HG03457 (cell line): ENCODE results near the gene STRIT1.
"Not testable (repeated sequence)": the region's sequence is repeated elsewhere in the genome, so short reads cannot be mapped to it uniquely, and the experiment has no call there.

ENCODE experiments used
- ATAC-seq: cut with Tn5 transposase; IDR thresholded peaks from one replicate; pipeline ENCODE4 v1.9.1; 2021; ENCODE audit warnings: moderate number of reproducible peaks; ENCODE audit not compliant: unreplicated experiment

The STRIT1 gene

DNA sequence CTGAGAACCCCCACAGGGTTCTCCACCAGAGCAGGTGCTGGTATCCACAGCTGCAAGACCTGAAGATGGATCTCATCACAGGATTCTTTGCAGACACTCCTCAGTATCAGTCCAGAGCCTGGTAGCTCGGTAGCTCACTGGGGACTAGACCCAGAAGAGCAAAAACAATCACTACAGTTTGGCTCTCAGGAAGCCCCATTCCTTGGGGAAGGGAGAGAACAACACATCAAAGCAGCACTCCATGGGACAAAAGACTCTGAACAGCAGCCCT lies 22.2 kb downstream of the STRIT1 start:
- no peak for ATAC-seq

DNA sequence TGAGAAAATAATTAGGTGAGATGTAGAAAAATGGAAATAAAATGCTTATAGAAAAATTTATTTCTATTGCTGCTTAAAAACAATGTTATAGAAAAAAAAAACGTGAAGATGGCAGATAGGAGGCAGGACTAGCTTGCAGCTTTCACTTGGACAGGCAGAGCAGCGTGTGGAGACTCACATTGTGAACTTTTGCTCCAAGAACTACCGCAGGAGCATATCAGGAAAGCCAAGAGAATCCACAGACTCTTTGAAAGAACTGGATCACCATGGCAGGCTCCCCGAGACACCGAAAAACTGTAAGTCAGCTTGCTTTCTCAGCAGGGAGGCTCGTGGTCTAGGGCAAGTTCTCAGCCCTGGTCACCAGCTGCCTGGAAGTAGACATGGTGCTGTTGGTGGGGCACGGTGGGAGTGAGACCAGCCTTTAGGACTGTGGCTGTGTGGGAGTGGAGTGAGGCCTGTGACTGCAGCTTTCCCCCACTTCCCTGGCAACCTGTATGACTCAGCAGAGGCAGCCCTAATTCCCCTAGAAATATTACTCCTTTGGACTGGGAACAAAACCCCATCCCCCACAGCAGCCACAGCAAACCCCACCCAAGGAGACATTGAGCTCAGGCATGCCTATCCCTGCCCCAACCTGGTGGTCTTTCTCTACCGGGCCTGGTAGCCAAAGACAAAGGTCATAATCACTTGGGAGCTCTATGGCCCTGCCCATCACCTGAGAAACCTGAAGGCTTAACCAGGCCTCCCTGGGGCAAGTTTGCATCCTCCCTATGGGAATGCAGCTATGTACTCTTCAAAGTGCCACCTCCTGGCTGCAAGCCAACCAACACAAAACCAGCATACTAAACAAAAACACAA lies 22.8 kb downstream of the STRIT1 start:
- ATAC-seq = no peak

DNA sequence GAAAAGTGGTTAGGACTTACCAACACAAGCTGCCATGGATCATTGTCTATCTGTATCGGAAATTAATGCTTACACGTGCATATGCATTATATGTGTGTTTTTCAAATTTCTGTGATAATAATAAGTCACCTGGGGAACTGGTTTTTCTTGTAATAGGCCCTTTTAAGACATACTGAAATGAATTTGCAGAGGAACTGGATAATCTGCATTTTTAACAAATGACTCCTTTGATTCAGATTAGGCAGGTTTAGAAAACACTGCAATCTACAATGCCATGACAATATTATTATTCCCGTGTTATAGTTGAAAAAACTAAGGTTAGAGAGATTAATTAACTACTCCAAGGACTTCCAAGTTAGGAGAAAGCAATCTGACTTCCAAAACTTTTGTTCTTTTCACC lies 23.4 kb downstream of the STRIT1 start:
- ATAC-seq = no peak

DNA sequence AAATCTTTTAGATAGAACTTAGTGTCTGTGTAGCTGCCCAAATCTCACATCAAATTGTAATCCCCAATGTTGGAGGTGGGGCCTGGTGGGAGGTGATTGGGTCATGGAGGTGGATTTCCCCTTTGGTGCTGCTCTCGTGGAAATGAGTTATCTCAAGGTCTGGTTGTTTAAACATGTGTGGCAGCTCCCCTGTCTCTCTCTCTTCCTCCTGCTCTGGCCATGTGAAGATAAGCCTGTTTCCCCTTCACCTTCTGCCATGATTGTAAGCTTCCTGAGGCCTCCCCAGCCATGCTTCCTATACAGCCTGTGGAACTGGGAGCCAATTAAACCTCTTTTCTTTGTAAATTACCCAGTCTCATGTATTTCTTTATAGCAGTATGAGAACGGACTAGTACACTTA lies 30.6 kb downstream of the STRIT1 start:
- not testable (repeated sequence) for ATAC-seq

DNA sequence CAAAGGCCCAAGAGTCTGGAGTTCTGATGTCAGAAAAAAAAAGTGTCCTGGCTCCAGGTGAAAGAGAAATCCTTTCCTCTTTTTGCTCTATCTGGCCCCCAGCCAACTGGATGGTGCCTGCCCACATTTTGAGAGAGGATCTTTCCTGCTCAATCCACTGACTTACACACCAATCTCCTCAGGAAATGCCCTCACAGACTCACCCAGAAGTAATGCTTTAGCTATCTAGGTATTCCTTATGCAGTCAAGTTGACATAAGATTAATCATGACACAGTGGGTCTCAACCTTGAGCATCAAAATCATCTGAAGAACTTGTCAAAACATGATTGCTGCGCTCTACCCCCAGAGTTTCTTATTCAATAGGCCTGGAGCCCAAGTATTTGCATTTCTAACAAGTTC lies 31.2 kb downstream of the STRIT1 start:
- ATAC-seq = no peak

DNA sequence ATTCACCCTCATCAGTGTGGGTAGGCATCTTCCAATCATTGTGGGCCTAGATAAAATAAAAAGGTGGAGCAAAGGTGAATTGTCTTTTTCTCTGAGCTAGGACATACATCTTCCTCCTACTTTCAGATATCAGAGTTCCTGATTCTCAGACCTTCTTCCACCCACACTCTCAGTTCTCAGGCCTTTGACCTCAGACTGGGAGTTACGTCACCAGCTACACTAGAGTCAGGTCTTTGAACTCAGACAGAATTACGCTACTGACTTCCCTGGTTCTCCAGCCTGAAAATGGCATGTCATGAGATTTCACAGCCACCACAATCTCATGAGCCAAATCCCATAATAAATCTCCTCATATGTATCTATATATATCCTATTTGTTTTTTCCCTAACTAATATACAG lies 39.0 kb downstream of the STRIT1 start:
- ATAC-seq = no peak

DNA sequence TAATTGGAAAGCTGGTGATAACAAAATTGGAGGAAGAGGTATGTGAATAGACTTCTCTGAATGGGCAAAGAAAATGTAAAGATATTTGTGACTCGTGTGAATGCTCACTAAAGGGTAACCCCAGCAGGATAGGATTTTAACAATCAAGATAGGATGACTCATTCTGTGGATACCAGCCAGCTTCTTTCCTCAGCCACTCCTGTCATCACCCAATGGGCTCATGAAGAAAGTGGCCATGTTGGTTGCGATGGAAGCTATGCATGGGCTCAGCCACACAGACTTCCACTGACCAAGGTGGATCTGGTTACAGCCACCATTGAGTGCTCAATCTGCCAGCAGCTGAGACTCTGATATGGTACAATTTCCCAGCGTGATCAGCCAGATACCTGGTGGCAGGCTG lies 40.9 kb downstream of the STRIT1 start:
- no peak for ATAC-seq

DNA sequence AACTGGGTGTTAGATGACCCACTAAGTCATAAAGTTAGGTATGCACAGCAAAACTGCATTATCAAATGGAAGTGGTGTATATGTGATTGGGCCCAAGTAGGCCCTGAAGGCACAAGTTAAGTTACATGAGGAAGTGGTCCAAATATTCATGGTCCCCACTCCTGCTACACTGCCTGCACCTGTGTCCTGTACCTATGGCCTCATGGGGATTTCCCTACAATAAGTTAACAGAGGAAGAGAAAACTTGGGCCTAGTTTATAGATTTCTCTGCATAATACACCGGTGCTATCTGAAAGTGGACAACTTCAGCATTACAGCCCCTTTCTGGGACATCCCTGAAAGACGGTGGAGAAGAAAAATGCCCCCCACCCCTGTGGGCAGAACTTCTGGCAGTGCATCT lies 41.5 kb downstream of the STRIT1 start:
- no peak for ATAC-seq

DNA sequence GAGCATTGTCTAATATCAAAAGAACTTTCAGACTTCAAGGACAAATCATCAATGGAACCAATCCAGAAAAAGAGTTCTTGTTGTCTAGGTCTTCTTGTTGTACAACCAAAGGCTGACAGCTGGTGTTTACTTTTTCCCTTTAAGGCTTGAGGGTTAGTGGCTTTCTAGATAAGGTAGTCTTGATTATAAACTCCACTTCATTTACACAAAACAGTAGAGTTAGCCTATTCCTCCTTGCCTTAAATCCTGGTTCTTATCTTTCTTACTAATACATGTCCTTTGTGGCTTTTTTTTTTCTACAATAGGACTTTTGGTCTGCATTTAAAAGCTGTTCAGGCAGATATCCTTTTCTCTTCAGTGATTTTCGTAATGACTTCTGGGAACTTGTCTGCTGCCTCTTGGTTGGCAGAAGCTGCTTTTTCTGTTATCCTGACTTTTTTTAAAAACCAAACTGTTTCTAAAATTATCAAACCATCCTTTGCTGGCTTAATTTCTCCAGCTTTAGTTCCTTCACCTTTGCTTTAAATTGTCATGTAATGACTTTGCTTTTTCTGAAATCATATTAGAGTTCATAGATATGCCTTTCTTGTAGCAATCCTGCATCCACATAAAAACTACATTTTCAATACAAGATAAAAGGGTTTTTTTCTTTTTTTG lies 44.8 kb downstream of the STRIT1 start:
- no peak for ATAC-seq

DNA sequence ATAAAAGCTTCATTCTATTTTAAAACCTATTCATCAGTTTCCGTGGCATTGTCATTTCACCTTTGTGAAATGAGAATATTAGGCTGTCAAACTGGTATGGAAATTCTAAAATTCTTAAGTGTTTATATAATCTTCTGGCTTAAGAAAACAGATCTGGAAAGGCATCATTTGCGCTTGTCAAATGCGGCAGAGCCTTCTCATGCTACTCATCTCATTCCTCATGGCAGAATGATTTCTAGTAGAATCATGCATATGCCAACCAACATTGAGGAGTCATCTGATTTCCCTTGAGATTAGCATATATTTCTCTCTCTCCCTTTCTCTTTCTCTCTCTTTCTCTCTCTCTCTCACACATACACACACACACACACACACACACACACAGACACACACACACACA lies 48.8 kb downstream of the STRIT1 start:
- ATAC-seq = no peak

DNA sequence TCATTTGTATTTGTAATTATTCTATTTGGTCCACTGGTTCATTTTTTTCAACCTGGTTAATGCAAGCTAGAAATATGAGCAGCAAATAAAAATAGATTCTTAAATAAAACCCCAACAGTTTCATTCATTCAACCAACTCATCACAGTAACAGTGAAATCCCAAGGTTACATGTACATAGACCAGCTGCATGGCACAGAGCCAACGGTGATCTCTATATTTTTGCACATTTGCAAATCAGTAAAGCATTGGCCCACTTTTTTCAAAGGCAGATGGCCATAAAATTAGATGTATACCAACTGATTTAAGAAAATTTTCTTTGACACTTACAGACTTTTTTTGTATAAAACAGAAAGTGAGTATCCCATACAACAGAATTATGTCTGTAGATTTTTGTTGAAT lies 49.3 kb downstream of the STRIT1 start:
- no peak for ATAC-seq

DNA sequence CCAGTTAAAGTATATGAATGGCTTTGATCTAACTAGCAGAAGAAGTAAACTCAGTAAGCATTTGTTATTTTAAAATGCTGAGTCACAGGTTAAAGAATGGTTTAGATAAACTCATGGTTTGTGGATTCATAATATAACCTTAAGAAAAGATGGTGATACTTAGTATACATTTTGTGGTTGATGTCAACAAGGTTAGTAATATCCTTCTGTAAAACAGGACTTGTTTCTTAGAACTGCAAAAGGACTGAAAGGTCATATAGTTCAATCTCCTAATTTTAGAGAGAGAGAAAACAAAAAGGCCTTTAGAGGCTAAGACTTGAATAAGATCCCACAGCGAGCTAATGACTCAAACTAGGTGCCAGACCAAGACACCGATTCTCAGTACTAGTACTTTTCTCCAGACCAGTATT lies 50.0 kb downstream of the STRIT1 start:
- no peak for ATAC-seq

DNA sequence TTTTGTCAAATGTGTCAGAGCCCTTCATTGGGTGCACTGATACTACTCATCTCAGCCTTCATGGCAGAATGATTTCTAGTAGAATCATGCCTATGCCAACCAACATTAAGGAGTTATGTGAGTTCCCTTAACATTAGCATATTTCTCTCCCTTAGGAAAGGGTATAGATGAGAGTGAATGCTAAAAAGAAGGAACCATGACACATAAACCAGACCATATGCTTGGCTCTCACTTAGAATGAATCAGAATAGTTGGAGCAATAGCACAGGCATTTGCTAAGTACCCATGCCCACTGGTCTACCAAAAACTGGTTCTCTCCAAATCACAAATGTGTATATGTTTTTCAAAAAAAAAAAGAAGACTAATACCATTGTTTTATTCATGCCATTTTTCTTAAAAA lies 51.1 kb downstream of the STRIT1 start:
- ATAC-seq = no peak

DNA sequence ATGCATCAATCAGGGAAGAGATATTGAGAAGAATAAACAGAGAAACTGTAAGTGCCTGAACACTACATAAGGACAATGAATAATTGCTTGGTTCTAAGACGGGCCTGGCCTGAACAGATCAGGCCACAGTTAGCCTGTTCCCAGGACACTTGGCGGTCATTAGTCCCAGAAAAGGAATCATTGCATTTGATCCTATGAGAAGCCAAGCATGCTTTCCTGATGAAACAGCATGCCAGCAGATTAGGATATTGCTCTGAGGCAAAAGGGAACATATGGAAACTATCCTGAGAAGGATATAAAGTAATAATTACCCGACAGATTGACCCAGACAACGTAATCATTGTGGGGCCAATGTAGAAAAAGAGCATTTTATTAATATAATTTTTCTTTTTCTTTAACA lies 51.9 kb downstream of the STRIT1 start:
- no peak for ATAC-seq
